ENCODE data around the gene RPN1. TPM values are rescaled to one million over a fixed set of nuclear protein-coding genes. Genes with fewer than 3 reads are reported as not detected.
A peak's percentile ranks its signal among the peaks of the same experiment; 100 is the strongest.

Gene RPN1
- total and polyA plus RNA-seq, 4 donors = 132 to 407 (median 249) TPM

GRCh38 chr3:128686465-128686864, 35.8 kb upstream of the RPN1 start:
- Histone ChIP-seq H3K9me3 (ENCODE audit: control insufficient read depth in 4 of 4, low read length in 3 of 4) (no peaks in the 10 kb centered on the region), H3K27ac (ENCODE audit: low read depth in 1 of 2, low read length in 2 of 2) (no peak overlapping the region), H3K36me3 (ENCODE audit: control insufficient read depth in 4 of 4, insufficient read depth in 3 of 4, low read depth in 1 of 4, low read length in 3 of 4) (no peaks in the 10 kb centered on the region), H3K4me1 (ENCODE audit: control insufficient read depth in 4 of 4, insufficient read depth in 4 of 4, low read length in 3 of 4) (peaks cover 0 to under 1% (median under 1%) of the 10 kb centered on the region in 4 donors), H3K9ac (ENCODE audit: low read depth in 1 of 2, low read length in 2 of 2) (no peak overlapping the region), H3K27me3 (ENCODE audit: control insufficient read depth in 4 of 4, insufficient read depth in 4 of 4, low read length in 3 of 4) (no peaks in the 10 kb centered on the region), H3K4me3 (ENCODE audit: low read depth in 1 of 3, low read length in 3 of 3) (no peak overlapping the region)
- TF ChIP-seq TAF1 (conservative IDR thresholded peaks at IDR 0.05) (no peak), YY1 (IDR thresholded peaks at IDR 0.05) (no peak), JUND (IDR thresholded peaks at IDR 0.05) (no peak), RAD21 (IDR thresholded peaks at IDR 0.05) (no peak)
- 95% methylated on average over 8 of the region's 8 CpGs for WGBS
- no peak for DNase-seq (ENCODE audit: low spot score)

- no peaks in the 10 kb centered on the region for H3K27me3 ChIP-seq (ENCODE audit: control insufficient read depth in 4 of 4, insufficient read depth in 4 of 4, low read length in 3 of 4)
- H3K4me1 ChIP-seq (ENCODE audit: control insufficient read depth in 4 of 4, insufficient read depth in 4 of 4, low read length in 3 of 4) = peaks cover 0 to 4% (median 3%) of the 10 kb centered on the region in 4 donors
- no peak overlapping the region for H3K4me3 ChIP-seq (ENCODE audit: low read depth in 1 of 3, low read length in 3 of 3)
- no peak overlapping the region for H3K9ac ChIP-seq (ENCODE audit: low read depth in 1 of 2, low read length in 2 of 2)
- H3K27ac ChIP-seq (ENCODE audit: low read depth in 1 of 2, low read length in 2 of 2) = no peak overlapping the region
- no peak for TF ChIP-seq TAF1 (conservative IDR thresholded peaks at IDR 0.05)
- TF ChIP-seq YY1 (IDR thresholded peaks at IDR 0.05) = no peak
- no peak for TF ChIP-seq REST (IDR thresholded peaks at IDR 0.05)
- no peak for DNase-seq (ENCODE audit: low spot score)
- 96% methylated on average over 11 of the region's 11 CpGs for WGBS
- H3K36me3 ChIP-seq (ENCODE audit: control insufficient read depth in 4 of 4, insufficient read depth in 3 of 4, low read depth in 1 of 4, low read length in 3 of 4) = no peaks in the 10 kb centered on the region
- H3K9me3 ChIP-seq (ENCODE audit: control insufficient read depth in 4 of 4, low read length in 3 of 4) = no peaks in the 10 kb centered on the region
Observed at GRCh38 chr3:128684986-128685726, 34.5 kb upstream of the RPN1 start.

- H3K4me1 ChIP-seq (ENCODE audit: control insufficient read depth in 4 of 4, insufficient read depth in 4 of 4, low read length in 3 of 4) = peaks cover 0 to 4% (median 3%) of the 10 kb centered on the region in 4 donors
- TF ChIP-seq HNF4A (conservative IDR thresholded peaks at IDR 0.05) = no peak
- TF ChIP-seq ATF3 (IDR thresholded peaks at IDR 0.05) = no peak
- no peak for TF ChIP-seq YY1 (IDR thresholded peaks at IDR 0.05)
- no peak for TF ChIP-seq HNF4G (IDR thresholded peaks at IDR 0.05)
- H3K27me3 ChIP-seq (ENCODE audit: control insufficient read depth in 4 of 4, insufficient read depth in 4 of 4, low read length in 3 of 4) = no peaks in the 10 kb centered on the region
- DNase-seq (ENCODE audit: low spot score) = no peak
- H3K36me3 ChIP-seq (ENCODE audit: control insufficient read depth in 4 of 4, insufficient read depth in 3 of 4, low read depth in 1 of 4, low read length in 3 of 4) = no peaks in the 10 kb centered on the region
- no peak overlapping the region for H3K9ac ChIP-seq (ENCODE audit: low read depth in 1 of 2, low read length in 2 of 2)
- WGBS = 79% methylated on average over 3 of the region's 3 CpGs
- H3K9me3 ChIP-seq (ENCODE audit: control insufficient read depth in 4 of 4, low read length in 3 of 4) = no peaks in the 10 kb centered on the region
- H3K27ac ChIP-seq (ENCODE audit: low read depth in 1 of 2, low read length in 2 of 2) = no peak overlapping the region
- H3K4me3 ChIP-seq (ENCODE audit: low read depth in 1 of 3, low read length in 3 of 3) = no peak overlapping the region
Observed at GRCh38 chr3:128683957-128684356, 33.3 kb upstream of the RPN1 start.

- peak overlapping the region; percentile 94 to 95 for H3K27ac ChIP-seq (ENCODE audit: low read depth in 1 of 2, low read length in 2 of 2)
- H3K36me3 ChIP-seq (ENCODE audit: control insufficient read depth in 4 of 4, insufficient read depth in 3 of 4, low read depth in 1 of 4, low read length in 3 of 4) = no peaks in the 10 kb centered on the region
- H3K27me3 ChIP-seq (ENCODE audit: control insufficient read depth in 4 of 4, insufficient read depth in 4 of 4, low read length in 3 of 4) = no peaks in the 10 kb centered on the region
- H3K4me1 ChIP-seq (ENCODE audit: control insufficient read depth in 4 of 4, insufficient read depth in 4 of 4, low read length in 3 of 4) = peaks cover 0 to 4% (median 3%) of the 10 kb centered on the region in 4 donors
- H3K4me3 ChIP-seq (ENCODE audit: low read depth in 1 of 3, low read length in 3 of 3) = peak overlapping the region; percentile 77 to 91 (median 91)
- peak overlapping the region; percentile 84 to 91 for H3K9ac ChIP-seq (ENCODE audit: low read depth in 1 of 2, low read length in 2 of 2)
- no peak for DNase-seq (ENCODE audit: low spot score)
- H3K9me3 ChIP-seq (ENCODE audit: control insufficient read depth in 4 of 4, low read length in 3 of 4) = no peaks in the 10 kb centered on the region
- 38% methylated on average over 9 of the region's 9 CpGs for WGBS
- TF ChIP-seq SP1 (IDR thresholded peaks at IDR 0.05) = no peak
- TF ChIP-seq NR2F2 (IDR thresholded peaks at IDR 0.05) = no peak
- TF ChIP-seq MAX (IDR thresholded peaks at IDR 0.05) = no peak
- no peak for TF ChIP-seq ATF3 (IDR thresholded peaks at IDR 0.05)
- no peak for TF ChIP-seq RXRA (IDR thresholded peaks at IDR 0.05)
- no peak for TF ChIP-seq HNF4G (IDR thresholded peaks at IDR 0.05)
- TF ChIP-seq REST (IDR thresholded peaks at IDR 0.05) = no peak
- no peak for TF ChIP-seq FOXA1 (IDR thresholded peaks at IDR 0.05)
Observed at GRCh38 chr3:128681369-128681829, 30.8 kb upstream of the RPN1 start.
